Kidney tubule cell (primary cell): ENCODE data around the gene GAREM2.

Experiments used
- DNase-seq: peaks from one replicate; pipeline ENCODE4 v3.0.0-alpha.2; 2018; ENCODE audit warnings: low spot score

GAREM2 gene

DNA sequence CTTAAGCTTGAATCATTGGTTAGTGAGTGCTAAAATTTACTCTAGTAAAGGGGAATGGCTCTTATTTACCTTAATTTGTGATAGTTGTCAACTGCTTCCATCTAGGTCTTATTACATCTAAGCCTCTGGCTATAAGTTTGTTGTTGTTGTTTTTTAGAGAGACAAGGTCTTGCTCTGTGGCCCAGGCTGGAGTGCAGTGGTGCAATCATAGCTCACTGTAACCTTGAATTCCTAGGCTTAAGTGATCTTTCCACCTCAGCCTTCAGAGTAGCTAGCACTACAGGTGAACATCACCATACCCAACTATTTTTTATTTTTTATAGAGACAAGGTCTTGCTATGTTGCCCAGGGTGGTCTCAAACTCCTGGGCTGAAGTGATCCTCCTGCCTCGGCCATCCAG lies 65.0 kb downstream of the GAREM2 start:
- no peak for DNase-seq

- no peak for DNase-seq
Measured at GRCh38 chr2:26238311-26238958, 65.5 kb downstream of the GAREM2 start.
